ENCODE measurements around the gene EFTUD2. TPM values are rescaled to one million over a fixed set of nuclear protein-coding genes. Genes with fewer than 3 reads are reported as not detected.

The EFTUD2 gene
- total and polyA plus RNA-seq, 2 of the 8 experiments (the other 6 are each of a cell fraction or from before 2014, with no cell fraction given): 118 to 195 TPM

DNA sequence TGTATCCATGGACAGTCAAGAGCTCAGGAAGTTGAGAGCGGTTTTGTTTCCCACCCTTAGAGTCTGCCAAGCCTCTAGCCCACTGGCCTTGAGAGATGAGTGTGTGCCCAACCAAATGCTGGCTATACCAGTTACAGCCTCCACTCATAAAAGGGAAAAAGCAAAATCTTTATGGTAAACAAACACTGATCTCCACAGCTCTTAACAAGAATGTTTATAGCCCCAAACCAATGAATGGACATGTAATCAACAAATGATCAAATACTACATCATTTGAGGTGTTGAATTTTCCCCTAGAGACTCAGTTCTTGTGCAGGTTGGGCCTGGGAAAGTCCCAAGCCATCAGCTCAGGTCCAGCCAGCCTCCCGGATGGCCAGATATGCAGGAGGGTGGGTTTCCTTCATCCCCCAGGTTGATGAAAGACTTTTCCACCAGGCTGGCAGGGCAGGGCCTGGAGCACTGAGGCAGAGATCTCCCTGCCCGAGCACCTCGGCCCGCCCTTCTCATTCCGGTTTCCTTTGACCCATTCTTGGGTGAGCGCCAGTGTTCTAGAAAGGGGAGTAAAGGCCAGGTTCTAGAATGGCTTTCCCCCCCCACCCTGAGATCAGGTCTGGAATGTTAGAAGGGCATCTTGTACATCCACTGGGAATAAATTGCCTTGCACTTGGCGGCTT is 3.9 kb upstream of the EFTUD2 start:
- POLR2A ChIA-PET (ENCODE audit: partially characterized antibody): interaction anchor here (0.8 to 1.8 kb wide), 4 partner anchors 11 to 245 kb away, joined by 3 to 4 read pairs (median 4); partner anchors contain the start of gene HEXIM1
- no peaks in the 10 kb centered on the region for H3K9me3 ChIP-seq (ENCODE audit: insufficient read depth in 2 of 2, low read depth in 1 of 2, low read length in 1 of 2)
- 0 out of 2 replicates have a peak, but pooled peaks cover 2% of the 10 kb centered on the region for H3K79me1 ChIP-seq (ENCODE audit: low read depth, low read length)
- H3K79me2 ChIP-seq (ENCODE audit: control insufficient read depth in 1 of 2, insufficient read depth in 2 of 2, low read length in 2 of 2): peaks cover 0 to 10% of the 10 kb centered on the region in 2 experiments; a peak in 2 of 4 replicates
- no peak overlapping the region for H3K18ac ChIP-seq (ENCODE audit: extremely low read depth, low read length)
- FAIRE-seq: no peak
- CTCF ChIA-PET (ENCODE audit: partially characterized antibody): interaction anchor here (1.0 to 5.8 kb wide), 4 partner anchors 8 to 119 kb away, joined by 3 to 36 read pairs (median 14); no protein-coding TSS in a partner anchor
- no peak overlapping the region for H2AFZ ChIP-seq (ENCODE audit: low read length)
- no peak overlapping the region for H3K56ac ChIP-seq (replicated peaks; ENCODE audit: insufficient read length, low read depth, low read length)
- no peak overlapping the region for H2BK12ac ChIP-seq (ENCODE audit: low read depth, low read length)
- no peak overlapping the region for H3K23ac ChIP-seq (ENCODE audit: insufficient read length)
- no peak overlapping the region for H2BK20ac ChIP-seq (ENCODE audit: low read length)
- DNase-seq (ENCODE audit: low read depth in 1 of 2, low spot score in 2 of 2): no peak
- H3K27ac ChIP-seq (ENCODE audit: low read depth, low read length): no peak overlapping the region
- no peak overlapping the region for H3K9ac ChIP-seq (replicated peaks in 1 of 4; ENCODE audit: extremely low read depth in 1 of 4, low read depth in 3 of 4, low read length in 3 of 4)
- no peaks in the 10 kb centered on the region; a peak in 1 of 7 replicates for H3K27me3 ChIP-seq (replicated peaks in 1 of 4; ENCODE audit: control insufficient read depth in 3 of 4, extremely low read depth in 1 of 4, insufficient read depth in 3 of 4, low read length in 3 of 4)
- no peak overlapping the region for H3K4me2 ChIP-seq (ENCODE audit: insufficient read depth in 1 of 2, low read depth in 2 of 2, low read length in 2 of 2)
- no peak overlapping the region for H4K91ac ChIP-seq (replicated peaks; ENCODE audit: insufficient read length, low read length)
- H3K14ac ChIP-seq (ENCODE audit: insufficient read length): no peak overlapping the region
- H3K4ac ChIP-seq (replicated peaks; ENCODE audit: insufficient read length, low read depth, low read length): no peak overlapping the region
- no peak overlapping the region for H3K4me3 ChIP-seq (ENCODE audit: extremely low read depth in 1 of 4, insufficient read depth in 2 of 4, low read depth in 3 of 4, low read length in 4 of 4)
- no peak overlapping the region for H4K5ac ChIP-seq (ENCODE audit: insufficient read length, low read depth, low read length)
- no peaks in the 10 kb centered on the region for H3K36me3 ChIP-seq (ENCODE audit: control insufficient read depth in 2 of 4, insufficient read depth in 4 of 4, low read length in 3 of 4)
- H2BK15ac ChIP-seq (ENCODE audit: low read length): no peak overlapping the region
- H3K4me1 ChIP-seq (replicated peaks in 1 of 4; ENCODE audit: control insufficient read depth in 3 of 4, insufficient read depth in 4 of 4, low read length in 3 of 4): peaks cover 0 to 5% (median 3%) of the 10 kb centered on the region in 4 experiments; a peak in 3 of 7 replicates
- H2BK5ac ChIP-seq (ENCODE audit: low read depth, low read length): no peak overlapping the region
- H2BK120ac ChIP-seq (replicated peaks; ENCODE audit: low read depth, low read length): no peak overlapping the region
- 95% methylated on average over 8 of the region's 8 CpGs; no CpG with 5 or more reads in 1 of the 2 experiments for WGBS, 2 experiments (ENCODE audit: extremely low coverage in 1 of 2, insufficient coverage in 1 of 2, insufficient read length in 1 of 2, insufficient replicate concordance in 2 of 2, low coverage in 1 of 2, low lambda C conversion rate in 2 of 2, missing lambda C conversion rate in 1 of 2)
- H2AK5ac ChIP-seq (ENCODE audit: low read depth, low read length): no peak overlapping the region
- H4K20me1 ChIP-seq (replicated peaks in 1 of 2; ENCODE audit: control insufficient read depth in 1 of 2, insufficient read depth in 2 of 2, low read length in 2 of 2): no peaks in the 10 kb centered on the region
- H4K8ac ChIP-seq (ENCODE audit: extremely low read depth, insufficient read depth, low read length): no peak overlapping the region
- peaks cover 4% of the 10 kb centered on the region; the same call in 1 of the 2 replicates for H3K23me2 ChIP-seq (ENCODE audit: low read depth, low read length)
